ENCODE measurements around the gene ARHGEF25.
"Not testable (repeated sequence)": the region's sequence is repeated elsewhere in the genome, so short reads cannot be mapped to it uniquely, and the experiment has no call there.

ARHGEF25 gene

GRCh38 chr12:57622293-57623245 lies 11.3 kb downstream of the ARHGEF25 start:
- DNase-seq = no peak

DNA sequence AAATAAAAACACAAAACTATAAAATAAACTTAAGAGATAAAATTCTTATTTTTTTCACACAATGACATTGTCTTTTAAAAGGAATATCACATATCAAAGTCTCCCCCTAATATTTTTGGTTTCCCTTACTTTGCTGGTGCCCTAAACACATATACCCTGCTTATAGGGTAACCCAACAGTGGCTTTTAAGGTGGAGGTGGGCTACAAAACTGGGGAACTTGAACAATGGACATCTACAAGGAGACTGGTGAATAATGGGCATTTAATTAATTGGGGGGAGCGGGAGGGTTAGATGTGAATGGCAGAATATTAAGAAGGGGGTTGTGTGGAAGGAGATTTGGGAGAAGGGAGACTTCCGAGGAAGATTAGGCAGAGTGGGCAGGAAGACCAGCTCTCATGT lies 12.2 kb downstream of the ARHGEF25 start:
- no peak for DNase-seq

GRCh38 chr12:57623811-57624390 lies 12.7 kb downstream of the ARHGEF25 start:
- no peak for DNase-seq

GRCh38 chr12:57624441-57625220 lies 13.4 kb downstream of the ARHGEF25 start:
- DNase-seq = no peak

DNA sequence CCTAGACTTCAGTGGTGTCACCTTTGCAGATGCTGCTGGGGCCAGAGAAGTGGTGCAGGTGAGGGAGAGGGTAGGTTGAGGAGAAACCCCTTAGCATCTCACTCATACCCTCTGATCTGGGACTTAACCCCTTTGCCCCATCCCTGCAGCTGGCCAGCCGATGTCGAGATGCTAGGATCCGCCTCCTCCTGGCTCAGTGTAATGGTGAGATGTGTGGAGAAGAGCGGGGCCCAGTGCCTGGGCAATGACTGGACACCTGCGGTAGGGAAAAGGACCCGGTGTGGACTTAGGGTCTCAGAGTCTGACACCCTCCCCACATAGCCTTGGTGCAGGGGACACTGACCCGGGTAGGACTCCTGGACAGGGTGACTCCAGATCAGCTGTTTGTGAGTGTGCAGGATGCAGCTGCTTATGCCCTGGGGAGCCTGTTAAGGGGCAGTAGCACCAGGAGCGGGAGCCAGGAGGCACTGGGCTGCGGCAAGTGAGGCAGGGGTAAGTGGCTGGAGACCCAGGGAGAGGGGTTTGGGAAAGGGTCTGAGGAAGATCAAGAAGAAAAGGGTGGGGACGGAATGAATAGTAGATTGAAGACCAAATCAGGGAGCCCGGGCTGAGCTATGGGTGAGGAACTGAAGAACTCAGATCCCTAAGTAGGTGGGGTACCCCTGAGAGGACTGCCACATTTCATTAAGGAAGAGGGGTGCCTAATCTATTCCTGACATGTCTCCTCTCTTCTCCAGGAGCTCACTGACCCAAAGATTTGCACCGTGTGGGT lies 14.2 kb downstream of the ARHGEF25 start:
- no peak for DNase-seq

GRCh38 chr12:57626111-57626920 lies 15.1 kb downstream of the ARHGEF25 start:
- no peak for DNase-seq

DNA sequence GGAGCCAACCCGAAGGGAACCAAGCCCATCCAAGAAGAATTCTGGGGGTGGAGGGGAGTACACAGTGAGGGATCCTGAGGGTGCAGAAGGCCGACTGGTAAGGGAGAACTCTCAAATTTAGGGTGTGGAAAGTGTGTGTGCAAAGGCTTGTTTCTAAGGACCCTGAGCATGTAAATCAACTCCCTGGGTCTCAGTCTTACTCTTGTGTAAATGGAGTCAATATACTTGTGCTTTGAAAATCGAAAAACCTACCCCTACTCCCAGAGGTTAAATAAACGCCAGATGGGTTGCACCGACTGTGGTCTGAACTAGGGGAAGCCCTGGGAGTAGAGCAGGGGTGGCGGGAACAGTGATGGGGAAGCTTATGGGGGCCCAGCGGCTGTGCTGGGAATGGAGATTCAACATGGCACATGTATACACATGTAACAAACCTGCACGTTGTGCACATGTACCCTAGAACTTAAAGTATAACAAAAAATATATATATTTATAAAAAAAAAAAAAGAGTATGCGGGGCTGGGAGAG lies 15.7 kb downstream of the ARHGEF25 start:
- DNase-seq = no peak

- no peak for DNase-seq
Observed at GRCh38 chr12:57627501-57628279, 16.5 kb downstream of the ARHGEF25 start.

DNA sequence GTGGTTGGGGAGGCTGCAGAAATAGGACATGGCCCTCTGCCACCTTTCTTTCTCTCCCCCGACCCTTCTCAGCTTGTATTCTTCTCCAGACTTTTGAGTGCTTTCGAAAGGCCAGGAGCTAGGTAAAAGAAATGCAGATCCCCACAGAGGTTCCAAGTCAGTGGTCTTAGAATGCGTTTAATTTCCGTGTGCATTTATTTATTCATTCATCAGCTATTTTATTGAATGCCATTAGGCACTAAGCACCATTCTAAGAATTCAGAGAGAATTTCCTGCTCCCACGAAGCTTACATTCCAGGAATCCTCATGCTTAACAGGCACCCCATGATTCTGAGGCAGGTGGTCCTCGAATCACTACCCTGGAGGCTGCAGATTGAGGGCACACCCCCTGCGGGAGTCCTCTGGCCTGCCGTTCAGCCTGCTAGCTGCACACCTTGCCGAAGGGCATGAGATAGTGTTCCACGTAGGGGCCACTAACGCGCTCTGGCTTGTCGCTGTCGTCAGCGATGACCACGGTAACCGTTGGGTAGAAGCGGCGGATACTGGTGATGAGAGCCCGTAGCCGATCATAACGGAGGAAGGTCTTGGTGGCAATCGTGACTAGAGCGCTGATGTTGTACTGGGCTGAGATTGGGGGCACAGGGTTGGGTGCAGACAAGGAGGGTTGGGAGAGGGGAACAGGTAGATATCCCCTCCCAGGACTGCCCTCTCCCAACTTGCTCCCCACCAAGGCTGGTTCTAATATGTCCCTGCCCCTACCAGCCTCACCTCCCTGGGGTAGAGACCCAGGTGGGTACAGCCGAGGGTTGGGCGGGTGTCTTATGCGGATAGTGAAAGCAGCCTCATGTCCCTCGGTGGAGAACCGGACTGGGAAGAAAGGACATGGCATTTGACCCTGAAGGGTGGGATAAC lies 17.3 kb downstream of the ARHGEF25 start:
- DNase-seq = no peak

DNA sequence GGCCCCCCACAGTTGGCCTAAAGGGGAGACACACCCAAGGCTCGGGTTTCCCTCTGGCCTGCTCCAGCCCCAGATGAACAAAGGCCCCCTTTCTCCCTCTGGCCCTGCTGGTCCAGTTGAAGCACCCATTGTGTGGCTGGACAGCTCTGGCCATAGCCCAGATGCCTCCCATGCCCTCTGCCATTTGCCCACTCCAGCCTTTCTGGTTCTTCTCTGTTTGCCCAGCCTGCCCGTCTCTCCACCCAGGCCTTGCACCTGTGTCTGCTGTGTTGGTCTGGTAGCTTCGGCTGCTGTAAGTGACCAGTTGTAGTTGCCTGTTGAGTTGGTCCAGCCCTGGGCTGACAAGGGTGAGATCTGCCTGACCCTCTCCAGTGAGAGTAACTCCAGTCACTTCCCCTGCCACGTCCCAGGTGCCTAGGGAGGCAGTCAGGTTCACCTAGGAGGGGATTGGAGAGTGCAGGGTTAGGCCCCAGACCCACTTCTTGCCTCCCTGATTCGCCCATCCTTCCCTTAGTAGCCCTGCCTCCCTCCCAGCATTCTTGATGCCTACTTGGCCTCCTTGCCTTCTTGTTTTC lies 18.7 kb downstream of the ARHGEF25 start:
- no peak for DNase-seq

DNA sequence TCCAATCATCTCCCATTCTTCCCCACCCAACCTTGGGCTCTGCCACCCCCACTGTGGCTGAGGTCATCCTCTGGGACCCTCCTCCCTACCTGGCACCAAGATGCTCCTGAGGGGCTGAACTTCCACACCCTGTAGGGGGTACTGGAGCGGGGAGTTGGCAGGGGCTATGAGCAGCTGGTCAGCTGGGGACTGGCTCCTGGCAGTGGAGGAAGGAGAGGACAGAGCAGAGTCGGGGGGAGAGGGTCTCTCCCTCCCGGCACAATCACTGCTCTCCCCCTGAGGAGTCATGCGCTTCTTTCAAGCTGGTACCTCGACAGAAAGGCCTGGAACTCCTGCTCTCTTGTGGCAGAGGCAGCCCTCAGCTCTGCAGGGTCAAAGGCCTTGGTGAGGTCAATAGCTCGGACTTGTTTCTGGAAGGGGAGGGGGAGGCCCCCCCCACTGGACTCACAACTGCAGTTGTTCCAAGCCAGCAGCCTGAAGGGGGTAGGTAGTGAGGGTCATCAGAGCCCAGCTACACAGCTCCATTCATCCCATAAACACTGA lies 19.7 kb downstream of the ARHGEF25 start:
- no peak for DNase-seq

DNA sequence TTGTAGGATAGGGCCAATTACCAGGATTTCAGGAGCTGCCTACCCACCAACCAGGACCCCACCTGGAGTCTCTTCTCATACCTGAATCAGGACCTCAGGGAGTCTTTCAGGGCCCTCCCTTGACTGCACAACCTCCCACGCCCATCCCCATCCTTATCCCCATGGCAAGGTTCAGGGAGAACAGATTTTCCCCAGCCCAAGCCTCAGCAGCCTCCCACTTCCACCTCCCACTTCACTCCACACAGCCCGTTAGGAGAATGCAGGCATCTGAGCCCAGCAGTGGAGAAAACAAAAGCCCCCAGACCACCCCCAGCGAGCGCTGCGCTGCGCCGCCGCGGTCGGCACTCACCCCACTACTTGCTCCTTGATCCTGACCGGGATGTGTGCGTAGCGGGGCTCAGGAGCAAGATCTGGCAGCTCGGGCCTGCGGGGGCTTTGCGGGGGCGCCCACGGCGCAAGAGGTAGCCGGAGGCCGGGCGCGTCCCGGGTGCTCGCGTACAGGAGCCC lies 20.4 kb downstream of the ARHGEF25 start:
- DNase-seq = no peak

- no peak for DNase-seq
Observed at GRCh38 chr12:57632073-57632957, 21.1 kb downstream of the ARHGEF25 start.

DNA sequence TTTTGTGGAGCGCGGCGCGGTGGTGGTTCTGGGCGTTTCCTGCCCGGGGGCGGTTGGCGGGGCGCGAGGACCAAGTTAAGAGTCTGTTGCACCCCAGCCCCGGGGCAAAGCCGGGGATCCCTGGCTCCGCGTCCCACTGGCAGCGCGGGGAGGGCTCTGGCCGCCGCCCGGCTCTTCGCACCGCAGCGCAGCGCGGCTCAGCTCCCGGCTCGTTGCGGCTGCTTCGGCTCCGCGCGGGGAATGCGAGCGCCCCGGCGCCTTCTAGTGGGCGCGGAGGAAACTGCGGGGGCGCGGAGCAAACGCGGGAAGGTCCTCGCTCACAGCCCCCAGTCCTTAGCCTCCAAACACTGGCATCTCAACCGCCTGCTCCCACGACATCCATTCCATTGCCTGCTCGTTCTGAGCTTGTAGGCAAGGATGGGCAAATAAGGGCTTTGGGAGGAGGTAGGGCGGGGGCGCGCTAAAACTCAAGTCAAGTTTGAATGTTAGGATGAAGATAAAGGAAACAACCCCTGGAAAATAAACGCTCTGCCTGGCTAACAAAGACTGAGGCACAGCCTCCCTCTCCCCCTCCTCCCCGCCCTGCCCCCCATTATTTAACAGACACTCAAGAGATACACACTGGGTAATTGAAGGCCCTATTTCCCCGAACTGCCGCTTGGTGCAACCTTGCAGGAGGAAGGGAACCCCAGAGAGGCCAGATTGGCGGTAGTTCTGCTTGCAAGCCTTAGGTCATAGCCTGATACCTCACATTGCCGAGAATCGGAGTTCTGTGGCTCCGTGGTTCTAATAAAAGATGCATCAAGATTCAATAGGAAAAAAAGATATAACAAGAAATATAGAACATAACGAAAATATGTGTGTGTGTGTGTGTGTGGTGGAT lies 22.0 kb downstream of the ARHGEF25 start, which contains the start of gene B4GALNT1:
TSS of gene B4GALNT1 (minus strand) at position 244 of the 883 bp plus-strand sequence. CDS start 1,069 bp downstream, outside the sequence.
- peak; percentile 59 to 65 for DNase-seq

DNA sequence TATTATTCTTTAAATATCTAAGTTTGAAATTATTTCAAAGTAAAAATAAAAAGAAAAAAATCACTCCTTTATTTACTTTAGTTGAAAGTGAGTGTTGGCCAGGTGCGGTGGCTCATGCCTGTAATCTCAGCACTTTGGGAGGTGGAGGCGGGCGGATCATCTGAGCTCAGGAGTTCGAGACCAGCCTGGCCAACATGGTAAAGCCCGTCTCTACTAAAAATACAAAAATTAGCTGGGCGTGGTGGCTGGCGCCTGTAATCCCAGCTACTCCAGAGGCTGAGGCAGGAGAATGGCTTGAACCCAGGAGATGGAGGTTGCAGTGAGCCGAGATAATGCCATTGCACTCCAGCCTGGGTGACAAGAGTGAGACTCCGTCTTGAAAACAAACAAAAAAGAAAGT lies 25.5 kb downstream of the ARHGEF25 start:
- not testable (repeated sequence) for DNase-seq

DNA sequence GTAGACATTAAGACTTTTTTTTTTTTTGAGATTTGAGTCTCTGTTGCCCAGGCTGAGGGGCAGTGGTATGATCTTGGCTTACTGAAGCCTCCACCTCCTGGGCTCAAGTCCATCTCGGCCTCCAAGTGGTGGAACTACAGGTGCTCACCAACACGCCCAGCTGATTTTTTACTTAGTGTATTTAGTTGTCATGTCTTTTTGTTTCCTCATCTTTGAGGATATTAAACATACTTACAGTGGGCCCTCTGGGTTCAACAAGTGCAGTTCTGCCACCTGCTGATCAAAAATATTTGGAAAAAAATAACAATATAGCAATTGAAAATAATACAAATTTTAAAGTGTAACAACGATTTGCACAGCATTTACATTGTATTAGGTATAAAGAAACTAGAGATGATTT lies 26.1 kb downstream of the ARHGEF25 start:
- DNase-seq = no peak
